ENCODE measurements around the gene CALHM3.
A peak's percentile ranks its signal among the peaks of the same experiment; 100 is the strongest.

DNA sequence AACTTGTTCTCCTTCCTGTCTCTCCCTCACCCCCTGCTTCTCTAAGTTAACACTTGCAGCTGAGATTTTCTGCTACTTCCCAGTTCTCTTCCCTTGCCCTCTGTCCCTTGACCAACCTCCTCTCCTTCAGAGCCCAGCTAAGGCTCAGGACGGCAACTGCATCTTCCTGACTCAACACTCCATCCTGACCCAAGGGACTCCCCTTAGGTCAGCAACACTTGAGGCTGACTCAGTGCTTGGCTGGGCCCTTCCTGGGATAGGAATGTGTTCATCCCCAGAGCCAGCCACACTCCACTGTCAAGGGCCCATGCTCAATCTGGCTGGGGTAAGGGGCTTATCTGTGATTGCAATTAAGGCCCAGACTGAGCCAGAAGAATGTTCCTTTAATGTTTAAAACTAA is 30.3 kb downstream of the CALHM3 start:
- TF ChIP-seq, protein P1, sequence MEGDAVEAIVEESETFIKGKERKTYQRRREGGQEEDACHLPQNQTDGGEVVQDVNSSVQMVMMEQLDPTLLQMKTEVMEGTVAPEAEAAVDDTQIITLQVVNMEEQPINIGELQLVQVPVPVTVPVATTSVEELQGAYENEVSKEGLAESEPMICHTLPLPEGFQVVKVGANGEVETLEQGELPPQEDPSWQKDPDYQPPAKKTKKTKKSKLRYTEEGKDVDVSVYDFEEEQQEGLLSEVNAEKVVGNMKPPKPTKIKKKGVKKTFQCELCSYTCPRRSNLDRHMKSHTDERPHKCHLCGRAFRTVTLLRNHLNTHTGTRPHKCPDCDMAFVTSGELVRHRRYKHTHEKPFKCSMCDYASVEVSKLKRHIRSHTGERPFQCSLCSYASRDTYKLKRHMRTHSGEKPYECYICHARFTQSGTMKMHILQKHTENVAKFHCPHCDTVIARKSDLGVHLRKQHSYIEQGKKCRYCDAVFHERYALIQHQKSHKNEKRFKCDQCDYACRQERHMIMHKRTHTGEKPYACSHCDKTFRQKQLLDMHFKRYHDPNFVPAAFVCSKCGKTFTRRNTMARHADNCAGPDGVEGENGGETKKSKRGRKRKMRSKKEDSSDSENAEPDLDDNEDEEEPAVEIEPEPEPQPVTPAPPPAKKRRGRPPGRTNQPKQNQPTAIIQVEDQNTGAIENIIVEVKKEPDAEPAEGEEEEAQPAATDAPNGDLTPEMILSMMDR (IDR thresholded peaks at IDR 0.05): no peak
- TF ChIP-seq POLR2A (IDR thresholded peaks at IDR 0.05): peak in 1 of 4 donors; percentile 7
- peak; percentile 23 to 53 for TF ChIP-seq POLR2AphosphoS5 (IDR thresholded peaks at IDR 0.05)
- TF ChIP-seq EP300 (IDR thresholded peaks at IDR 0.05): no peak
